ENCODE measurements around the gene SCO2. TPM values are rescaled to one million over a fixed set of nuclear protein-coding genes. Genes with fewer than 3 reads are reported as not detected.

SCO2 gene, protein sequence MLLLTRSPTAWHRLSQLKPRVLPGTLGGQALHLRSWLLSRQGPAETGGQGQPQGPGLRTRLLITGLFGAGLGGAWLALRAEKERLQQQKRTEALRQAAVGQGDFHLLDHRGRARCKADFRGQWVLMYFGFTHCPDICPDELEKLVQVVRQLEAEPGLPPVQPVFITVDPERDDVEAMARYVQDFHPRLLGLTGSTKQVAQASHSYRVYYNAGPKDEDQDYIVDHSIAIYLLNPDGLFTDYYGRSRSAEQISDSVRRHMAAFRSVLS
- 4.1 and 4.6 TPM in 2 replicates for total RNA-seq

DNA sequence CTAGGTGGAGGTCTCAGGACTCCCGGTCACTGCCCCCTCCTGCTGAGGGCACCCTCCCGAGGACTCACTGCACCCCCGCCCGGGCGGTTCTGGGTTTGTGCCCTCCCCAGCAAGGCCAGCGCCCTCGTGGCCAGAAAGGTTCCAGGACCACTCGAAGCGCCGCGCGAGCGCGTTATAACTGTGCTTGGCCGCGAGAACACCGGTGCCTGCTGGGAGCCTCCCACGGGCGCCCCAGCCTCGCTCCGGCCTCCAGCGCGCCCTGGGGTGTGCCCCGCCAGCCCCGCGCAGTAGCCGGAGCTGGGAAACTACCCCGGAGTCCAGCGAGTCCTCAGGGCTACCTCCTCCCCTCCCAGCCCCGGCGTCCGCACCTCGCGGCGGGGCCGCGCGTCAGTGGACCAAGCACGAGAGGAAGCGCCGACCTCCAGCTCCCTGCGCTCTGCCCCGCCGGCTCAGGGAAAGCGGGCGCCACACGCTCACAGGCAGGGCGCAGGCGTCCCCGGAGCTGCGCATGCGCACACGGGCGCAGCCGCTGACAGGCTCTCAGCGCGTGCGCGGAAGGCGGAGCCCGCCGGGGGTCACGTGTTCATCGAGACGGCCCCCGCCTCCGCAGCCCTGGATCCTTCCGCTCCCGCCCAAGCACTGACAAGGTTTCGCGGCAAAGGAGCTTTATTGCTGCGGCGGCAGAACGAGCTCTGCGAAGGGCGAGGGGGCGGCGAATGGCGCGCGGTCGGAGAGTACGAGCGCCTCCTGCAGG is at the start of gene SCO2:
SCO2 (minus strand) TSS at position 495 of the 754 bp plus-strand sequence. CDS start 1,187 bp downstream, outside the sequence.

DNA sequence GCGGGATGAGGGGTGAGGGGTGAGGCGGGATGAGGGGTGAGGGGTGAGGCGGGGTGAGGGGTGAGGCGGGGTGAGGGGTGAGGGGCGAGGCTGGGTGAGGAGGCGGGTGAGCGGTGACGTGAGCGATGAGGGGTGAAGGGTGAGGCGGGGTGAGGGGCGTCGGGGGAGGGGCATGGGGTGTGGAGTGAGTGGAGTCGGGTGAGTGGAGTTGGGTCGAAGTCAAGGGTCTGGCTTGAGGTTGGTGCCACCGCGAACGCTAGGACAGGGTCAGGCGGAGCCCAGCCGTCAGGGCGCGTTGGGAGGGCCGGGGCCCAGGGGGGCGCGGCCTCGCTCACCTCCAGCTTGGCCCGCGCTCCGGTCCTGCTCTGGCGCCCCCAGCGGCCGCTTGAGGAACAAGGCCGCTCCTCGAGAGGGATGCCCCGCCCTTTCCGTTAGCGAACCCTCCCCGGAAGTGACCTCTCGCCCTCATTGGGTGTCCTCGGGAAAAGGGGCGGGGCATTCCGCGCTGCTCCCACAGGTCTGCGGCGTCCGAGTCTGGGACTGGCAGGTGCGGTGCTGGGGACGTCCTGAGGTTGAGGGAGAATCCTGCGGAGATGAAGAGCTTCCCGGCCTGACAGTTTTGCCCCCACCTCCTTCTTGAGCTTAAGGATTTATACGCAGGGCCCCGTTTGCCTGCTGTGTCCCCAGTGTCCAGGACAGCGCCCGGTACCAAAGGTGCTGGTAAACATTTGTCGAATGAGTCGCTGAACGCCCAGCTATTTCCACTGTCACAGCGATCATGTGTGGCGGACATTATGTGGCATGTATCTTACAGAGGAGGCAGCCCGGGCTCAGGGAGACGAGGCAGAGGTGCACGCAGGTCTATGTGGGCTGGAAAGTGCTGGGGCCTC is 37.4 kb upstream of the SCO2 start, which contains the start of gene SYCE3:
SYCE3 (minus strand) TSS at position 397 of the 890 bp plus-strand sequence. CDS start 6,514 bp downstream, outside the sequence.

DNA sequence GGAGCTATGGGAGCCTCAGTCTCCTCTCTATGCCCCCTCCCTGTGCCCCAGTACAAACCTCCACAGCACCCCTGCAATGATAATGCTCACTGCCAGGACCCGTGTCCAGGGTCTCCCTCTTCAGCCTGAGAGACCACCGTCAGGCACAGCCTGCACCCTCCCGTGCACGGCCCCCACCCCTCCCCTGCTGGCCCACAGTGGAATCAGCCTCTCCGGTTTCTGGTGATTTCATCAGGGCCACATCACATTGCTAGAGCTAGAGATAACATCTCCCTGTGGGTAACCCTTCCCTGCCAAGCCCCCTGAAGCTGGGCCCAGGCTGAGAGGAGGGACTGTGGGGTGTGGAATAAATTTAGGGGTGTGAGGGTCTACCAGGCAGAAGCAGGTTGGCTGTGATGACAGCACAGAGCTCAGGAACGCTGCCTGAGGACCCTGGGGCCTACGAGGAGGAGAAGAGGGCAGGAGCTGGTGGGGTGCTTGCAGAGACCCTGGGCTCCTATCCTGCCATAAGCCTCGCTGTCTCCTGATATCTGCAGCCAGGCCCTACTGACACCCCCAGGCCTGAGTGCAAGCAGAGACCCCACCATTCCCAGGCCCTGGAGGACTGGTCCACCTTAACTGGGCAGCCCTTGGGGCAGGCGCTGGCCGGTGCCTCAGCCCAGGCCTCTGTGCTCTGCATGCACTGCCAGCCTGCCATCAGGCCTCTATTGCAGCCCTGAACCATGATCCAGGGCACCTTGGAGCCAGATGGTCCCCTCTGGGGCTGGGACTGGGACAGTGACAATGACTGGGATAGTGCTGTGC is 20.3 kb upstream of the SCO2 start, which contains the start of gene KLHDC7B:
KLHDC7B (plus strand) TSS at position 378 of the 804 bp plus-strand sequence; CDS start at position 723, 345 bp downstream.

DNA sequence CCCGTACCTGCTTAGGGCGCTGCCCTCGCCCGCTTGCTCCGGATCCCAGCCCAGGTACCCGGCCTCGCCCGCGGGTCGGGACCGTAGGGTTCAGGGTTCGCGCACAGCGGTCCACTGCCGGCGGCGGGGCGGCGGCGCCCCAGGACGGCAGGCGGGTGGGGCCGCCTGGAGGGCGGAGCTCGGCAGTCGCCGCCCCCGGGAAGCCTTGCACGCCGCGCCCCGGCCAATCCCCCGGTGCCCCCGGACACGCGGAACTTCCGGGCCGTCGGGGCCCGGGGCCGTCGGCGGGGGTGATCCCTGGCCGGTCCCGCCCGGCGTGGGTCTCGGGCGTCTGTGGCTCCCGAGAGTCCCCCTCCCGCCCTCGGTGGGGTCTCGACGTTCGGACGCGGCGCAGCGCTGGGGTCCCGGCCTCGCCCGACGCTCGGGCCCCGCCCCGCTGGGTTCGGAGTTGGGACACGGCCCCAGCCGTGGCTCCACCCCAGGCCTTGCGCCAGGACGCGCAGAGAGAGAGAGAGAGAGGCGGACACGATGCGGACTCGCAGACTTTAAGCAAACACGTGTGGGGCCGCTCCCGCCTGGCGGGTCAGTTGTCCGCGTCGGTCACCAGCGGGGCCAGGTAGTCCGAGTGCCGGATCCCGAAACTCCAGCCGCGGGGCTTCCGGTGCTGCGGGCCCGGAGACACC is 4.6 kb upstream of the SCO2 start, which contains the start of gene TYMP:
TYMP (minus strand) TSS at position 116 of the 683 bp plus-strand sequence. CDS start 303 bp downstream, outside the sequence.

DNA sequence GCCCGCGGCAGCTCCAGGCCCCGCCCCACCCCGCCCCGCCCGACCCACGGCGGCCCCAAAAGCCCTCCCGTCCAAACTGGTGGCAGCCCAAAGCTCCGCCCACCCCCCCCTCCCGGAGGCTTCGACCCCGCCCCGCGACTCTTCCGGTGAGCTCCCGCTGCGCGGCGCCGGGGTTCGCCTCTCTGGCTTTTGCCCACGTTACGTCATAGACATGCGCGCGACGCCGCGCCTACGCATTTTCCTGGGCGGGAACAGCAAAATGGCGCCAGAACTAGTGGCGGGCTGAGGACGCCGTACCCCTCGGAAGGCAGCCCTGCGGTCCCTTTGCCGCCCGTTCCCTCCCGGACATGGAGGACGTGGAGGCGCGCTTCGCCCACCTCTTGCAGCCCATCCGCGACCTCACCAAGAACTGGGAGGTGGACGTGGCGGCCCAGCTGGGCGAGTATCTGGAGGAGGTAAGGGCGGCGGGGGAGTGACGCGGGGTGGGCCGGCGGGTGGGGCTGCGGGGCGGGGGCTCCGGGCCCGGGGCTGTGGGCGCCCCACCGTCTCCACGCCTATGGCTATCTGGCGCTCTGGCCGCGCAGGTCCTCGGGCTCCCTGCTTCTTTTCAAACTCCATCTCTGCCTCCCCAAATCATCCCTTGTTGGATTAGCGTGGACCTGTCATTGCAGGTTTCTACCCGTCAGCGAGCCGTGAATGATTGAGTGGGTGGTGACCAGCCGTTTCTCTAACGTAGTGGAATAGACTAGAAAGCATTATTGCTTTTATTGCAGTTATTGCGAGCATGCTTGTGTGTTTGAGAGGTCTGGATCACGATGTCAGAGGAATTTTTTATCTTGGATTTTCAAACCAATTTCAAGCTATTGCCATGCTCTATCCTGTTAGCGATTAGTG is 17.2 kb downstream of the SCO2 start, which contains the start of gene NCAPH2:
NCAPH2 (plus strand) TSS at position 234 of the 894 bp plus-strand sequence; CDS start at position 348, 114 bp downstream.

DNA sequence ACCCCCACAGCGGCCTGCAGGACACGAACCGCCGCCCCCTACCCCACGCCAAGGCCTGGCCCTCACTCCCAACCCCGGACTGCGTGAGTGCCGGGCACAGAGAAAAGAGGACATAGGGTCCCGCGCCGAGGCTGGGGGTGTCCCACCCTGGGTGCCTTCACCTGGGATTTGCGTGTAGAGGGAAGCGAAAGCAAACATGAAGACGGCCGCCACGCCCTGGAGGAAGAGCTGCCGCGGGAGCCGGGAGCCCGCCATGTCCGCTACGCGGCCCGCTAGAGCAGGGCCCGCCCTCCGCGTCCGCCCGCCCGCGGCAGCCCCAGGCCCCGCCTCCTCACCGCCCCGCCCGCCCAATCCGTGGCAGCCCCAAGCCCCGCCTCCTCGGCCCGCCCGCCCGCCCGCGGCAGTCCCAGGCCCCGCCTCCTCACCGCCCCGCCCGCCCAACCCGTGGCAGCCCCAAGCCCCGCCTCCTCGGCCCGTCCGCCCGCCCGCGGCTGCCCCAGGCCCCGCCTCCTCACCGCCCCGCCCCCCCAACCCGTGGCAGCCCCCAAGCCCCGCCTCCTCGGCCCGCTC is 17.9 kb downstream of the SCO2 start, which contains the start of gene LMF2:
LMF2 (minus strand) TSS at position 282 of the 570 bp plus-strand sequence; CDS start at position 255, 27 bp downstream.

DNA sequence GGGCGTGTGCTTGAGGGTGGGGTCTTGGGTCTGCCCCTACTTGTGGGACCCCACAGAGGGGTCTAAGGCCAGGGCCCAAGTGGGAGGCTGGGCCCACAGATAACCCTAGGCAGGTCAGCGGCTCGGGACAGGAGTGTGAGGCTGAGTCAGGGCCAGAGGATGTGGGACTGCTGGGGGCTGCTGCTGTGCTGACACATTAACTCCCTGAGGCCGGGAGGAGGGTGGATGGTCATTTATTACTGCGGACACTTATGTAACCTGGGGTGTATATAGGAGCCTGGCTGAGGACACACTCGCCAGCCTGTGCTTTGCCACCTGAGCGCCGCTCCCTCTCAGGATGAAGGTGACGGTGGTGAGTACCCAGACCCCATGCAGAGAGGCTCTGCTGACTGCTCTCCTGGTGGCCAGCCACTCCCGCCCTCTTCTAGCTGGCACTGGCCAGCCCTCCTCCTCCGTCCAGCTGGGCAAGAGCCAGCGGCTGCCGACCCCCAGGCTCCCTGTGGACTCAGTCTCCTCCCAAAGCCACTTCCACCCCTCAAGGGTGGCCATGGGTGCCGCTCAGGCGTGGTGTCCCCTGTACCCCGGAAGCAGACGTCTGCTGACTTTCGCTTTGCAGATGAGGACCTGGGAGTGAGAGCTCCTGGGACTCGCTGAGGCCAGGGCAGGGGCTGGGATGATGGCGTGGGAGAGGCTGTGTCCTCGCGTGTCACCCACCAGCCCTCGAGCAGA is 38.7 kb downstream of the SCO2 start, which contains the start of gene MIOX:
MIOX (plus strand) TSS at position 299 of the 729 bp plus-strand sequence; CDS start at position 338, 39 bp downstream.

DNA sequence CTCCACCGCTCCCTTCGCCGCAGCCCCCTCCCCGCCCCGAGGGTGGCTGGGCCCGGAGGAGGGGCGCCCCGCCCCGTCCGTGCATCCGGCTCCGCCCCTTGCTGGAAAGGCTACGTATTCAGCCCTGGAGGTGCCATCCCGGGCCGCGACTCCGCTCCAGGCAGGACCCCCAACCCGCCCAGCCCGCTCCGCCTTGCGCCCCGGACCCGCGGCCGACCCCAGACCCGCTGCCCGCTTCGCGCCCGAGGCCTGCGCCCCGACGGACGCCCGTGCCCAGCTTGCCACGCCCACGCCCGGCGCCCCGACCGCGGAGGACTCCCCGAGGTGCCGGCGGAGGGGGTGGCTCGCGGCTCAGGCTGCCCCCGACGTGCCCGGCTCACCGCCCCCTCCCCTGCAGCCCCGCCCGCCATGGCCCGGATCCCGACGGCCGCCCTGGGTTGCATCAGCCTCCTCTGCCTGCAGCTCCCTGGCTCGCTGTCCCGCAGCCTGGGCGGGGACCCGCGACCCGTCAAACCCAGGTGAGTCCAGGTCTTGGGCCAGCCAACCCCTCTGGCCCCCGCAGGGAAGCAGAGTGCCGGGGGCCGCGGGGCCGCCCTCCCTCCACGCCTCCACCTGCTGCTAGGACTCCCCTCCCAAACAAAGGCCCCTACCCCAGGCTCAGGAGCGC is 43.8 kb downstream of the SCO2 start, which contains the start of gene ADM2:
ADM2 (plus strand) TSS at position 104 of the 667 bp plus-strand sequence; CDS start at position 409, 305 bp downstream.

DNA sequence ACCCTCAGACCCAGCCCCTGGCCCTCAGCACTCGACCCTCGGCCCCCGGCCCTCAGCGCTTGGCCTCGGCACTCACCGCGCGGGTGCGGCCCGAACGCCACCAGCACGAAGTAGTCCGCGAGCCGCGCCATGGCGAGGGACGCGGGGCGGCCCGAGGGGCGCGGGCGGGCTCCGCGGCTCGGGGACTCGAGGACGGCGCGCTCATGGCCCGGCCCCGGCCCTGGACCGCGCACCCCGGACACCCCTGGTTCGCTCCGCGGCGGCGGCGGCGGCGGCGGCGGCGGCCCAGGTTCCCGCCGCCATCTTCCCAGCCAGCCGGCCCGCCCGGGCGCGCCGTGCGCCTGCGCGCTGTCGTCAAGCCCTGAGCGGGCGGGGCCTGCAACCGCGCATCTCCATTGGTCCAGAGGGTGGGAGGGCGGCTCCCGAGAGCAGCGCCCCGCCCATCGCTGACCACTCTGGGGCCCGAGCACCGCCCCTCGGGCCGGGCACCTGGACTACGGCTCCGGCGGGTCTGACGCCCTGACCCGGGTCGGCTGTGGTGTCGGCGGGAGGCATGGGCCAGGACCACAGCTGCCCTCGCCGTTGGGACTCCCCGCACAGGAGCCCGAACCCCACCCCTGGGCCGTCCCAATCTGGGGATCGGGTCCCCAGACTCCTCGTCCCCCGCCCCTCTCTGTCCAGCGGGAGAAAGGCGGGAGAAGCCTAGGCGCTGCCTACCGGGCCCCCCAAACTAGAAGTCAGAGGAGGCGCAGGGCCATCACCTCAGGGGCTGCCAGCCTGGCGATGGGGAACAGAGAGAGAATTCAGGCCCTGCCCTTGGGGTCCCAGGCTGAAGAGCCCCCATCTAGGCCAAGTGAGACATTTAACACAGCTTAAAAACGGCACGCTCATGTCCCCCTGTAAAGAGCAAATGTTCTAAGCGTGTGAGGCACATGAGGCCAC is 50.4 kb downstream of the SCO2 start, which contains the start of gene SBF1:
SBF1 (minus strand) TSS at position 326 of the 942 bp plus-strand sequence; CDS start at position 131, 195 bp downstream.

Other genes starting within 250 kb of the SCO2 start
- gene PLXNB2, start 218.0 kb downstream of the SCO2 start, total RNA-seq: 133 and 254 TPM in 2 replicates
- 2.0 and 6.8 TPM in 2 replicates for gene DENND6B, start 198.6 kb downstream of the SCO2 start, total RNA-seq
- 54.0 and 72.3 TPM in 2 replicates for gene PPP6R2, start 182.3 kb downstream of the SCO2 start, total RNA-seq
- gene SBF1, start 50.6 kb downstream of the SCO2 start, total RNA-seq: 61.8 and 123 TPM in 2 replicates
- 0.87 and 2.3 TPM in 2 replicates for gene ADM2, start 44.1 kb downstream of the SCO2 start, total RNA-seq
- gene MIOX, start 38.7 kb downstream of the SCO2 start, total RNA-seq: 0.15 TPM in 1 of 2 replicates, not detected in the other
- 57.9 and 68.3 TPM in 2 replicates for gene LMF2, start 17.9 kb downstream of the SCO2 start, total RNA-seq
- 29.3 and 46.0 TPM in 2 replicates for gene NCAPH2, start 17.4 kb downstream of the SCO2 start, total RNA-seq
- 20.4 and 45.8 TPM in 2 replicates for gene TYMP, start 4.4 kb upstream of the SCO2 start, total RNA-seq
- 0.15 and 0.33 TPM in 2 replicates for gene KLHDC7B, start 20.3 kb upstream of the SCO2 start, total RNA-seq
- gene SYCE3, start 37.3 kb upstream of the SCO2 start, total RNA-seq: not detected in 2 replicates
- 3.6 and 3.8 TPM in 2 replicates for gene CPT1B, start 52.8 kb upstream of the SCO2 start, total RNA-seq
- 29.4 and 33.9 TPM in 2 replicates for gene CHKB, start 57.3 kb upstream of the SCO2 start, total RNA-seq
- 0.29 and 0.50 TPM in 2 replicates for gene MAPK8IP2, start 75.2 kb upstream of the SCO2 start, total RNA-seq
- gene ARSA, start 102.6 kb upstream of the SCO2 start, total RNA-seq: 17.7 and 51.1 TPM in 2 replicates
- gene SHANK3, start 147.2 kb upstream of the SCO2 start, total RNA-seq: 0.29 and 1.5 TPM in 2 replicates
- not detected in 2 replicates for gene ACR, start 212.6 kb upstream of the SCO2 start, total RNA-seq